ENCODE data around the gene DGKB. TPM values are rescaled to one million over a fixed set of nuclear protein-coding genes. Genes with fewer than 3 reads are reported as not detected.

DGKB gene
- total and polyA plus RNA-seq, 8 donors, result 0.20 to 260 (median 3.2) TPM; not detected in 4

- TF ChIP-seq POLR2A (IDR thresholded peaks at IDR 0.05) (no peak), POLR2AphosphoS5 (IDR thresholded peaks at IDR 0.05) (no peak), EP300 (IDR thresholded peaks at IDR 0.05) (no peak)
- no peak for DNase-seq
- no peak overlapping the region for H3K27ac ChIP-seq
- WGBS, 5 donors, result 26 to 41% (median 34%) methylated on average over 6 to 9 of the region's 9 CpGs
- peaks cover 0 to 7% (median 1%) of the 10 kb centered on the region in 4 donors for H3K9me3 ChIP-seq
- no peak overlapping the region for H3K4me3 ChIP-seq
- no peaks in the 10 kb centered on the region for H3K27me3 ChIP-seq
- H3K36me3 ChIP-seq, result no peaks in the 10 kb centered on the region
- intact Hi-C loops (cut with DNase I; ENCODE audit: low total_unique reads), result no loop called here
- no peaks in the 10 kb centered on the region for H3K4me1 ChIP-seq
These were observed 167.7 kb downstream of the DGKB start for GRCh38 chr7:14734839-14735321.

- Histone ChIP-seq H3K27me3 (no peaks in the 10 kb centered on the region), H3K4me3 (no peak overlapping the region), H3K9me3 (no peaks in the 10 kb centered on the region), H3K27ac (no peak overlapping the region), H3K36me3 (no peaks in the 10 kb centered on the region), H3K4me1 (no peaks in the 10 kb centered on the region)
- no peak for TF ChIP-seq POLR2AphosphoS5 (IDR thresholded peaks at IDR 0.05)
- TF ChIP-seq POLR2A (IDR thresholded peaks at IDR 0.05), result no peak
- no peak for TF ChIP-seq CTCF (IDR thresholded peaks at IDR 0.05)
- TF ChIP-seq EP300 (IDR thresholded peaks at IDR 0.05), result no peak
- peak in 1 of 2 donors; percentile 62 for DNase-seq
- 47 to 76% (median 66%) methylated on average over 3 of the region's 3 CpGs for WGBS, 5 donors
- intact Hi-C loops (cut with DNase I; ENCODE audit: low total_unique reads), result no loop called here
These were observed 181.8 kb downstream of the DGKB start for GRCh38 chr7:14720785-14721184.

- WGBS, 5 donors, result 17 to 34% (median 26%) methylated on average over 1 of the region's 1 CpG
- H3K4me1 ChIP-seq, result no peaks in the 10 kb centered on the region
- intact Hi-C loops (cut with DNase I; ENCODE audit: low total_unique reads), result no loop called here
- no peak overlapping the region for H3K4me3 ChIP-seq
- H3K27me3 ChIP-seq, result no peaks in the 10 kb centered on the region
- H3K27ac ChIP-seq, result no peak overlapping the region
- DNase-seq, result peak in 1 of 2 donors; percentile 35
- TF ChIP-seq CTCF (IDR thresholded peaks at IDR 0.05) (peak in 4 of 7 experiments; percentile 8 to 44 (median 25)), POLR2AphosphoS5 (IDR thresholded peaks at IDR 0.05) (no peak)
- no peaks in the 10 kb centered on the region for H3K9me3 ChIP-seq
- no peaks in the 10 kb centered on the region for H3K36me3 ChIP-seq
These were observed 184.7 kb downstream of the DGKB start for GRCh38 chr7:14717816-14718215.

- no peaks in the 10 kb centered on the region for H3K9me3 ChIP-seq
- H3K27me3 ChIP-seq, result no peaks in the 10 kb centered on the region
- TF ChIP-seq EP300 (IDR thresholded peaks at IDR 0.05) (no peak), POLR2A (IDR thresholded peaks at IDR 0.05) (no peak), POLR2AphosphoS5 (IDR thresholded peaks at IDR 0.05) (no peak), CTCF (IDR thresholded peaks at IDR 0.05) (no peak)
- no peak overlapping the region for H3K27ac ChIP-seq
- H3K36me3 ChIP-seq, result no peaks in the 10 kb centered on the region
- no peak for DNase-seq
- no peak overlapping the region for H3K4me3 ChIP-seq
- intact Hi-C loops (cut with DNase I; ENCODE audit: low total_unique reads), result no loop called here
- H3K4me1 ChIP-seq, result no peaks in the 10 kb centered on the region
These were observed 185.4 kb downstream of the DGKB start for GRCh38 chr7:14717169-14717568.

GRCh38 chr7:14714161-14714728 lies 188.3 kb downstream of the DGKB start:
- WGBS, 5 donors, result 28 to 61% (median 45%) methylated on average over 3 of the region's 3 CpGs
- intact Hi-C loops (cut with DNase I; ENCODE audit: low total_unique reads), result no loop called here
- TF ChIP-seq POLR2A (IDR thresholded peaks at IDR 0.05) (no peak), POLR2AphosphoS5 (IDR thresholded peaks at IDR 0.05) (no peak), EP300 (IDR thresholded peaks at IDR 0.05) (no peak), CTCF (IDR thresholded peaks at IDR 0.05) (no peak)

More at GRCh38 chr7:14714161-14714728, 188.3 kb downstream of the DGKB start:
- H3K4me3 ChIP-seq, result no peak overlapping the region
- no peaks in the 10 kb centered on the region for H3K36me3 ChIP-seq
- H3K9me3 ChIP-seq, result no peaks in the 10 kb centered on the region
- DNase-seq, result no peak
- H3K27ac ChIP-seq, result no peak overlapping the region
- no peaks in the 10 kb centered on the region for H3K4me1 ChIP-seq
- H3K27me3 ChIP-seq, result no peaks in the 10 kb centered on the region

Measured in stomach (tissue), 9 donors.